ENCODE measurements around the gene TMEM207.

DNA sequence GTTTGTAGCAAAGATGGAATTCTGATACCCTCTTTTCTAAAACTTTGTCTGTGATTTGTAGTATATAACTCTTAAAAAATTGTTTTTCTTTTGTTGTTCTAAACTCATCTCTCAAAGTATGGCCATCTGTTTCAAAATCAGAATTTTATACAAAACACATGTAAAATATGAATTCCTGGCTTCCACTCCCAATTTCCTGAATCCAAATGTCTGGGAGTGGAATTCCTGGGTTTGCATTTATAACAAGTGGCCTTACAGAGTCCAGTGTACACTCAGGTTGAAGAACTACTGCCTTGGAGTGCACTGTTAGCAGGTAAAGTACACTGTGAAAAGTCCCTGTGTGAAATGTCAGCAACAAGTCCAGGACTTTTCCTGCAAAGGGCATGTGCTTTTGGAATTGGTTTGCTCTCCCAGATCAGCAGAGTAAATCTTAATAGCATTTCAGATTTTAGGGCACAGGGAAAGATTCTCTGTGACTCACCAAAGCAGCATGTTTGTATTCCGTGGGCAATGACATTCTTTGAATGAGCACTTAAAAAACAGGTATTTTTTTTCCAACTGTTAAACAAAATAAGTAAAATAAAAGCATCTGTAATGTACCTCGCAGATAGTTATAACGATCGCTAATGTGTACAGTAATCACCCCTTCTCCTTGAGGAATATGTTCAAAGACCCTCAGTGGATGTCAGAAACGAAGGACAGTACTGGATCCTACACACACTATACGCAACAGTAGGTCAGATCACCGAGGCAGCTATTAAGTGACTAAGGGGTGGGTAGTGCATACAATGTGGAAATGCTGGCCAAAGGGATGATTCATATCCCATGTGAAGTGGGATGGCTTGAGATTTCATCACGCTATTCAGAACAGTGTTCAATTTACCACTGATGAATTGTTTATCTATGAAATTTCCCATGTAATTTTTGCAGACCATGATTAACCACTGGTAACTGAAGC, 63.7 kb downstream of the TMEM207 start:
- TF ChIP-seq, protein P1, sequence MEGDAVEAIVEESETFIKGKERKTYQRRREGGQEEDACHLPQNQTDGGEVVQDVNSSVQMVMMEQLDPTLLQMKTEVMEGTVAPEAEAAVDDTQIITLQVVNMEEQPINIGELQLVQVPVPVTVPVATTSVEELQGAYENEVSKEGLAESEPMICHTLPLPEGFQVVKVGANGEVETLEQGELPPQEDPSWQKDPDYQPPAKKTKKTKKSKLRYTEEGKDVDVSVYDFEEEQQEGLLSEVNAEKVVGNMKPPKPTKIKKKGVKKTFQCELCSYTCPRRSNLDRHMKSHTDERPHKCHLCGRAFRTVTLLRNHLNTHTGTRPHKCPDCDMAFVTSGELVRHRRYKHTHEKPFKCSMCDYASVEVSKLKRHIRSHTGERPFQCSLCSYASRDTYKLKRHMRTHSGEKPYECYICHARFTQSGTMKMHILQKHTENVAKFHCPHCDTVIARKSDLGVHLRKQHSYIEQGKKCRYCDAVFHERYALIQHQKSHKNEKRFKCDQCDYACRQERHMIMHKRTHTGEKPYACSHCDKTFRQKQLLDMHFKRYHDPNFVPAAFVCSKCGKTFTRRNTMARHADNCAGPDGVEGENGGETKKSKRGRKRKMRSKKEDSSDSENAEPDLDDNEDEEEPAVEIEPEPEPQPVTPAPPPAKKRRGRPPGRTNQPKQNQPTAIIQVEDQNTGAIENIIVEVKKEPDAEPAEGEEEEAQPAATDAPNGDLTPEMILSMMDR (IDR thresholded peaks at IDR 0.05; ENCODE audit: low read depth, low read length, poor library complexity, severe bottlenecking): no peak
- TF ChIP-seq EZH2phosphoT487 (IDR thresholded peaks at IDR 0.05; ENCODE audit: borderline replicate concordance, low read length): no peak

Data from DOHH2 (cell line).